ENCODE results near the gene PDE11A.

The PDE11A gene

DNA sequence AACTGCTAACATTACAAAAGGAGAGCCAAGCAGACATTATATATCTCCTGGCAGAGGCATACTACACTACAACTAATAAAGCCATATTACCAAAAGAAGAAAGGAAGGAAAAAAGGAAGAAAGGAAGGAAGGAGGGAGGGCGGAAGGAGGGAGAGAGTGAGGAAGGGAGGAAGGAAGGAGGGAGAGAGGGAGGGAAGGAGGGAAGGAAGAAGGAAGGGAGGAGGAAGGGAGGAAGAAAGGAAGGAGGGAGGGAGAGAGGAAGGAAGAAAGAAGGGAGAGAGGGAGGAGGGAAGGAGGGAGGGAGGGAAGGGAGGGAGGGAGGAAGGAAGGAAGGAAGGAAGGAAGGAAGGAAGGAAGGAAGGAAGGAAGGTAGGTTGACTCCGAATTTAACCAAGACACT is 133.4 kb downstream of the PDE11A start:
- no peak overlapping the region for H3K4me3 ChIP-seq (ENCODE audit: control insufficient read depth, low read depth, low read length)
- TF ChIP-seq, protein P1, sequence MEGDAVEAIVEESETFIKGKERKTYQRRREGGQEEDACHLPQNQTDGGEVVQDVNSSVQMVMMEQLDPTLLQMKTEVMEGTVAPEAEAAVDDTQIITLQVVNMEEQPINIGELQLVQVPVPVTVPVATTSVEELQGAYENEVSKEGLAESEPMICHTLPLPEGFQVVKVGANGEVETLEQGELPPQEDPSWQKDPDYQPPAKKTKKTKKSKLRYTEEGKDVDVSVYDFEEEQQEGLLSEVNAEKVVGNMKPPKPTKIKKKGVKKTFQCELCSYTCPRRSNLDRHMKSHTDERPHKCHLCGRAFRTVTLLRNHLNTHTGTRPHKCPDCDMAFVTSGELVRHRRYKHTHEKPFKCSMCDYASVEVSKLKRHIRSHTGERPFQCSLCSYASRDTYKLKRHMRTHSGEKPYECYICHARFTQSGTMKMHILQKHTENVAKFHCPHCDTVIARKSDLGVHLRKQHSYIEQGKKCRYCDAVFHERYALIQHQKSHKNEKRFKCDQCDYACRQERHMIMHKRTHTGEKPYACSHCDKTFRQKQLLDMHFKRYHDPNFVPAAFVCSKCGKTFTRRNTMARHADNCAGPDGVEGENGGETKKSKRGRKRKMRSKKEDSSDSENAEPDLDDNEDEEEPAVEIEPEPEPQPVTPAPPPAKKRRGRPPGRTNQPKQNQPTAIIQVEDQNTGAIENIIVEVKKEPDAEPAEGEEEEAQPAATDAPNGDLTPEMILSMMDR (conservative IDR thresholded peaks at IDR 0.05; ENCODE audit: control insufficient read depth, insufficient read depth, low read depth, low read length) = no peak
- no peak for DNase-seq (ENCODE audit: low read depth)

DNA sequence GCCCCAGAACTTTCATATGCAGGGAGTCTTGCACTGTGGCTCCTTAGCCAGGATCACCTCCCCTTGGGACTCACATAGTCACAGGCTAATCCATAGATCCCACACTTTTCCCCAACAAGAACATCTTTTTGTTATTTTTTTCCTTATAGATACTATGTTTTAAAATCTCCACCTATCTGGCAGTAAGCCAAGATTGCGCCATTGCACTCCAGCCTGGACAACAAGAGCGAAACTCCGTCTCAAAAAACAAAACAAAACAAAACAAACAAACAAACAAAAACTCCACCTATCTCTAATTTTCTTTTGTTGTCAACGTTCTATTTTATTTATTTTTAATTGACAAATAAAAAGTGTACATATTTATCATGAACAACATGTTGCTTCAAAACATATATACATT is 141.7 kb downstream of the PDE11A start:
- DNase-seq (ENCODE audit: low read depth) = no peak
- H3K4me3 ChIP-seq (ENCODE audit: control insufficient read depth, low read depth, low read length) = no peak overlapping the region
- TF ChIP-seq, protein P1 (conservative IDR thresholded peaks at IDR 0.05; ENCODE audit: control insufficient read depth, insufficient read depth, low read depth, low read length) = no peak

DNA sequence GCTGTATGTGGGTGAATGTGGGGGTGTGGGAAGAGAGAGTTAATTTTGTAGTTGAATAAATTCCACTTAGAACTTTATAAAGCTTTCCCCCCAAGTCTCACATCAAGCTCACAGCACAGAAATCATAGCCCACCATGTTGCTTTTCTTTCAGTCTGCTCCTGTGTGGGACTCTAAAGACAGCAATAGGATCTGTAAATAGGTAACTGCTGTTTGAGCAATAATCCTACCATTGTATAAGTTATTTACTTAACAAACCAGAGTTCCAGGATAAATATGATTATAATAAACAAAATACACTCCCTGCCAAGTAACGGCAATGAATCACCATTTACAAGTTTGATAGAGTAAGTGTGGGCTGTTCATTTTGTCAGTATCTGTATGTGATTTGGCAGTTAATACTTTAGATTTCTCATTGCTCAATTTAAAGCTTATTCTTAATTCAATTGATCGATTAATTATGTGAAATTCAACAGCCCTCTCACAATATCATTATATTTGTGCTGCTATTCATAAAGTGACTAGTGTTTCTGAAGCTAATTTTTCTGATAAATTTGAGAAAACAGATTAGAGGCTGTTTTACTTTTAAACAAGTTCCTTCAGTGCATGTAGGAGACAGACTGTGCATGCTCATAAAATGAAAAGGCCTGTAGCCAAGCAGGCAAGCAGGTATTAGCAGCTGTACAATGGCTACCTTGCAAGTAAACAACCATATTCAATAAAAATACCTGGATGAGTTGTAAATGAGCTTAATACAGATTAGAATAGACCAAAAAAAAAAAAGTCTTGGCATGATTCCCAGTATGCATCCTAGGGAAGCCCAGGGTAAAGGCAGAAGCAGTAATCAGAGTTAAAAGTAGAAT is 142.7 kb downstream of the PDE11A start:
- H3K4me3 ChIP-seq (ENCODE audit: control insufficient read depth, low read depth, low read length) = no peak overlapping the region
- TF ChIP-seq, protein P1 (conservative IDR thresholded peaks at IDR 0.05; ENCODE audit: control insufficient read depth, insufficient read depth, low read depth, low read length) = no peak
- no peak for DNase-seq (ENCODE audit: low read depth)

DNA sequence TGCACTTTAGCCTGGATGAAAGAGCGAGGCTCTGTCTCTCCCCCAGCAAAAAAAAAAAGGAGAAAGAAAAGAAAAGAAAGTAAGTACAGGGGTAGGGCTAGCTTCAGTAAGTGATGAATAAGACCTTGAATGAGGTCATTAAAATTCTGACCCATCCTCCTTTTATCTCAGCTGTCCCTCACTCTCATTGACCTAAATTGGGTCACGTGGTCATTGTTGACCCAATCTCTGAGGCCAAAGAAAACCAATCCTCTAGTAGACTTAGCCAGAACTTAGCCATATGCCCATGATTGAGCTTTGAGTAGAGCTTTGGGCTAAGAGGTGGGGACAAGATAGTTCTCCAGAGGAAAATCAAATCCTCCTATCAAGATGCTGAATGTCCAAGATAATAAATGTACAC is 149.3 kb downstream of the PDE11A start:
- DNase-seq (ENCODE audit: low read depth) = no peak
- no peak overlapping the region for H3K4me3 ChIP-seq (ENCODE audit: control insufficient read depth, low read depth, low read length)
- TF ChIP-seq, protein P1 (conservative IDR thresholded peaks at IDR 0.05; ENCODE audit: control insufficient read depth, insufficient read depth, low read depth, low read length) = no peak

DNA sequence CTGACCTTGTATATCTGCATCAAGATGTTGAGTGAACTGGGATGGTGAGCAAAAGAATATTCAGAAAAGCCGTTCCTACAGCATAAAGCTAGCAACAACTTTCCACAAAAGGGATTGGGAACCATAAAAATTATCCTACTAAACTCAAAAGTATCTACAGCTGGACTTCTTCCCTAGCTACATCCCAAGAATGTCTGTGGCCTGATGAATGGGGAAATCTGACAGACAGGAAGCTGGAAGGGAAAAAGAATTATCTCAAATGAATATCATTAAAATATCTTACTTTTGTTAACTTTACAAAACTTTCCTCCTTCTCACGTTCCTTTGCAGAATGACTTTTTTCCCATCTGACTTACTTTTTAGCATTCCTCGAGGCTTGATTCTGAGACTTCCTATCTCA is 150.9 kb downstream of the PDE11A start:
- no peak for DNase-seq (ENCODE audit: low read depth)
- no peak overlapping the region for H3K4me3 ChIP-seq (ENCODE audit: control insufficient read depth, low read depth, low read length)
- TF ChIP-seq, protein P1 (conservative IDR thresholded peaks at IDR 0.05; ENCODE audit: control insufficient read depth, insufficient read depth, low read depth, low read length) = no peak

DNA sequence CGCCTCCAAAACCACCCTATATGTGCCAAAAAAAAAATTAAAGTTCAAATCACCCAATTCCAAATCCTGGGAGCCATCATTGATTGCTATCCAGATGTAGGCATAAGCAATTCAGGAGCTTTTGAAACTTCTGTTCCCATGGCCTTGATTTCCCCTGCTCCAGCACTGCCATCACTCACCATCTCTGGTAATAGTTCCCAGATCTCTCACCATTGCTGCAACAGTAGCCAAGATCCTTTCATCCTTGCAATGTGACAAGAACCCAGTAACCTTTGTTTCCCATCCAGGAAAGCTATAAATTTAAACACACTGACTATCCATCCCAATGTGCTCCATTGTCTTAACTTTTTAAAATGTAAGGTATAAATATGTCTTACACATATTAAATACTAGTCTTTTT is 155.4 kb downstream of the PDE11A start:
- TF ChIP-seq, protein P1 (conservative IDR thresholded peaks at IDR 0.05; ENCODE audit: control insufficient read depth, insufficient read depth, low read depth, low read length) = no peak
- H3K4me3 ChIP-seq (ENCODE audit: control insufficient read depth, low read depth, low read length) = no peak overlapping the region
- DNase-seq (ENCODE audit: low read depth) = no peak

All from fibroblast of mammary gland (primary cell).